Endothelial cell (in vitro differentiated cells): Measurements from ENCODE around the gene TAS2R60. TPM values are rescaled to one million over a fixed set of nuclear protein-coding genes. Genes with fewer than 3 reads are reported as not detected.

ENCODE experiments used
- DNase-seq: peaks from one replicate; pipeline ENCODE4 v3.0.0; 2021; ENCODE audit warnings: low spot score
- H3K27ac Mint-ChIP-seq: one replicate; pipeline ENCODE4 v1.8.0; 2021; ENCODE audit warnings: mixed read lengths, inconsistent platforms; ENCODE audit not compliant: unreplicated experiment
- H3K27me3 Mint-ChIP-seq: one replicate; pipeline ENCODE4 v1.8.0; 2021; ENCODE audit warnings: mild to moderate bottlenecking, moderate library complexity, mixed read lengths, inconsistent platforms; ENCODE audit not compliant: unreplicated experiment
- H3K36me3 Mint-ChIP-seq: one replicate; pipeline ENCODE4 v1.8.0; 2021; ENCODE audit warnings: mild to moderate bottlenecking, low read depth, mixed read lengths, inconsistent platforms; ENCODE audit not compliant: unreplicated experiment
- H3K4me1 Mint-ChIP-seq: one replicate; pipeline ENCODE4 v1.8.0; 2021; ENCODE audit warnings: mild to moderate bottlenecking, mixed read lengths, inconsistent platforms; ENCODE audit not compliant: unreplicated experiment
- H3K4me3 Mint-ChIP-seq: one replicate; pipeline ENCODE4 v1.8.0; 2021; ENCODE audit warnings: mild to moderate bottlenecking, mixed read lengths, inconsistent platforms; ENCODE audit not compliant: unreplicated experiment
- H3K9me3 Mint-ChIP-seq: one replicate; pipeline ENCODE4 v1.8.0; 2021; ENCODE audit warnings: mixed read lengths, inconsistent platforms; ENCODE audit not compliant: unreplicated experiment
- total RNA-seq: library from RNA; stranded (reverse); fragmentation: NEBNext Ultra II Directional; extraction: Animal tissue kit (Norgen Biotek cat#: 25700); gene quantifications from one replicate; pipeline ENCODE4 v1.2.1, GENCODE V29; 2021; ENCODE audit not compliant: unreplicated experiment
- TF ChIP-seq, protein P1 (sequence below): fragments of 200-600 bp; sonication (generic); IDR thresholded peaks from one replicate; pipeline ENCODE4 v1.5.0; 2021; ENCODE audit warnings: antibody characterized with exemption; ENCODE audit not compliant: unreplicated experiment

TAS2R60 gene
- total RNA-seq, 1 donor from 2014 or later: not detected

DNA sequence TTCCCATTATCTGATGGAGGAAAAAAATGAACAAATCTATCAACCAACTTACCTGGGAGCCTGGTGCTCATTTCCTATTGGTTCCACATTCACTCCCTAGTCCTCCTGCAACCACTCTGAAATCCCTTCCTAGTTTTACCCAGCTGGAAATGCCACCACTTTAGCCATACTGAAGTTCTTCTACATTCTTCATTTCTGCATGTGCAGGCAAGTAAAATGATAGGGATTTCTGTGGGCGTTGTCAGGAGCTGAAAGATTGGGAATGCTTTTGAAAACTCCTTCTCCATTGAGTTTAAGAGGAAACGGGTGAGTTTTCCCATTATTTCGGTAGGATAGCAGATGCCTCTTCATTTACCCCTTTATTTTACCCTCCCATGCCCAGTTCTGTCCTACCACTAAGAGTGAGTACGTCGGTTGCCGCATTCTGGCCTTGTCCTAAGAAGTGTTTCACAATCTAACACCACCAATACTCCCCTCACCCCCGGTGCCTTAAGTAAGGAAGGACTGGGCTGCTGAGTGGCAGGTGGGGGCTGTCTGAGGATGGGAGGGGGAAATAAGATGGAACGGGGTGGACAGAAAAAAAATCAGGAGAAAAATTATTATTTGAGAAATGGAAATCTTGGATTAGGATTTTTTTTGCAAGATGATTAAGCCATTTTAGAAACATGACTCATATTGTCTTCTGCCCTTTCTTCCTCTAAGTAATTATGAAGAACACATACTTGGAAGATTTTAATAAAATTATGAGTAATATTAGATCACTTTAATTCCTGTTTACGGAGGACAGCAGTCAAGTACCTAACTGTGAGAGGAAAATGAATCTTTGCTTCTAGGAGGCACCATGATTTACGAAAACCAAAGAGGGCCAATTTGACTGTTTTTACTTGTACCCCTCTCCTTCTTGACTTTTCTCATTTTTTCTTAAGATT is 13.2 kb upstream of the TAS2R60 start:
- DNase-seq: no peak
- Mint-ChIP-seq H3K27ac (no peak overlapping the region), H3K36me3 (no peaks in the 10 kb centered on the region), H3K4me3 (no peak overlapping the region), H3K4me1 (no peaks in the 10 kb centered on the region), H3K9me3 (no peaks in the 10 kb centered on the region), H3K27me3 (no peaks in the 10 kb centered on the region)
- TF ChIP-seq, protein P1, sequence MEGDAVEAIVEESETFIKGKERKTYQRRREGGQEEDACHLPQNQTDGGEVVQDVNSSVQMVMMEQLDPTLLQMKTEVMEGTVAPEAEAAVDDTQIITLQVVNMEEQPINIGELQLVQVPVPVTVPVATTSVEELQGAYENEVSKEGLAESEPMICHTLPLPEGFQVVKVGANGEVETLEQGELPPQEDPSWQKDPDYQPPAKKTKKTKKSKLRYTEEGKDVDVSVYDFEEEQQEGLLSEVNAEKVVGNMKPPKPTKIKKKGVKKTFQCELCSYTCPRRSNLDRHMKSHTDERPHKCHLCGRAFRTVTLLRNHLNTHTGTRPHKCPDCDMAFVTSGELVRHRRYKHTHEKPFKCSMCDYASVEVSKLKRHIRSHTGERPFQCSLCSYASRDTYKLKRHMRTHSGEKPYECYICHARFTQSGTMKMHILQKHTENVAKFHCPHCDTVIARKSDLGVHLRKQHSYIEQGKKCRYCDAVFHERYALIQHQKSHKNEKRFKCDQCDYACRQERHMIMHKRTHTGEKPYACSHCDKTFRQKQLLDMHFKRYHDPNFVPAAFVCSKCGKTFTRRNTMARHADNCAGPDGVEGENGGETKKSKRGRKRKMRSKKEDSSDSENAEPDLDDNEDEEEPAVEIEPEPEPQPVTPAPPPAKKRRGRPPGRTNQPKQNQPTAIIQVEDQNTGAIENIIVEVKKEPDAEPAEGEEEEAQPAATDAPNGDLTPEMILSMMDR: no peak

DNA sequence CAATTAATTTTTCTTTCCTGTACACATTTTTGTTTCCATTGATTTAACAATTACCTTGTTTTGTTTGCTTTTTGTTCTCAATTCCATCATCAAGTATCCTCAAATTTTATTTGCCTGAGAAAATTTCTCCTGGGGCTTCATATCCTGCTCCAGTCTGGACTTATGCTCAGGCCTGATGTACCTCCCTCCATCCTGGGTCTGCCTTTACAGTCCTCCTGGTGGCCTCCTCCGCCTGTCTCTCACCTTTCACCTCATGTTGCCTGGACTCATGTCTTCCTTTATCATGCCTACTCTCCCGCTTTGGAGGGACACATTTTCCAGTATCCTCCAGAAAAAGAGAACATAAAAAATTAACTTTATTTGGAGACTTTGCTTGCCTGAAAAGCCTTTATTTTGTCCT is 12.1 kb upstream of the TAS2R60 start:
- no peaks in the 10 kb centered on the region for H3K36me3 Mint-ChIP-seq
- no peaks in the 10 kb centered on the region for H3K9me3 Mint-ChIP-seq
- no peak overlapping the region for H3K4me3 Mint-ChIP-seq
- peaks cover 3% of the 10 kb centered on the region for H3K27me3 Mint-ChIP-seq
- no peaks in the 10 kb centered on the region for H3K4me1 Mint-ChIP-seq
- no peak for DNase-seq
- no peak overlapping the region for H3K27ac Mint-ChIP-seq
- TF ChIP-seq, protein P1: no peak

DNA sequence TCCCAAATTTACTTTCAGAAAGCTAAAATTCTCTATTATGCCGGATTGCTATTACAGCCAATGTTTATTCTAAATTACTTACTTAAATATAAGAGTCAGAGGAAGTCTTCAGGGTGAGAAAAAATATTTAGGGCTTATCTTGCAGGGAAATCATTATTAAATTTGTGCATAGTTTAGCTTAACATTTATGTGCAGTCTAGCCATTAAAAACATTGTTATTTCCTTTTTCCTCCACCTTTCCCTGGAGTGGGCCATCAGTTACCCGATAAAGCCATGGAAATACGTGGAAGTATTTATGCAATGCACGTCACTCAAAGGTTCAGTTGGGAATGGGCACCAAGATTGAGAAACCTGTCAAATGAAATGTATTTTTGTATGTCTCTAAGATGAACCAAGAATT is 9.5 kb upstream of the TAS2R60 start:
- TF ChIP-seq, protein P1: no peak
- Mint-ChIP-seq H3K4me3 (no peak overlapping the region), H3K4me1 (no peaks in the 10 kb centered on the region), H3K36me3 (no peaks in the 10 kb centered on the region), H3K9me3 (no peaks in the 10 kb centered on the region), H3K27me3 (peaks cover 3% of the 10 kb centered on the region), H3K27ac (no peak overlapping the region)
- DNase-seq: no peak

DNA sequence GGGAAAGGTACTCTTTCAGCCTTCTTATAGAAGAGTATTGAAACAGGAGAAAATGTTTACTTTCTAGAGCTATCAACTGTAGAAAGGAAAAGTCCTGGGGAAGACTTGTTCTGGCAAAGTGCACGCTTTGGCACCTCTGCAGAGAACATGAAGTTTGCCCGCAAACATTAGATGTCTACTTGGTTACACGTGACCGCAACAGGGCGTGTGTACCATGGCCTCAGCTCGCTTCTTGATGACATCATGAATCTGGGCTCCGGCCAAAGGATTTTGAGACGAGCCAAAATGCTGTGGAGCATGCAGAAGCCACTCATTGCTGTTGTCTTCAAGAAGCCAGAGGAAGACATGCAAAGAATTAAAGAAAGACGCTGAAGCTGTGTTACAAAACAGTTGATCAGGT is 8.6 kb upstream of the TAS2R60 start:
- no peak overlapping the region for H3K4me3 Mint-ChIP-seq
- H3K9me3 Mint-ChIP-seq: no peaks in the 10 kb centered on the region
- no peak overlapping the region for H3K27ac Mint-ChIP-seq
- DNase-seq: no peak
- TF ChIP-seq, protein P1: no peak
- no peaks in the 10 kb centered on the region for H3K4me1 Mint-ChIP-seq
- H3K36me3 Mint-ChIP-seq: no peaks in the 10 kb centered on the region
- peaks cover 3% of the 10 kb centered on the region for H3K27me3 Mint-ChIP-seq

DNA sequence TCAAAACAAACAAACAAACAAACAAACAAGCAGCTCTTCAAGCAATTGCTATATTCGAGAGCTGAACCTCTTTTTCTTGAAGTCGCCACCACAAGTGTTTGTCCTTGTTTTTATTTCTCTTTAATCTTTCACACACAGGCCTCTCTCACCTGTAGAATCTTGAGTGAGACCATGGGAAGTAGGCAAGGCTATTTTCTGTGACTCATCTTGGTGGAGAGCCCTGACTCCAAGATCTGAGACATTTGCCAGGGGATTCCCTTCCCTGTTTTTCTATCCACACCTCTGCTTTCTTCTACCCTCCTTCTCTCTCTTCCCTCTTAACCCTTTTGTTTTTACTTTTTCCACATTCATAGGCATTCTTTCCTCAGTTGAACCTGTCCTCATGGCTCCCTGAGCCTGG is 8.0 kb upstream of the TAS2R60 start:
- no peak overlapping the region for H3K27ac Mint-ChIP-seq
- DNase-seq: no peak
- TF ChIP-seq, protein P1: no peak
- no peak overlapping the region for H3K4me3 Mint-ChIP-seq
- no peaks in the 10 kb centered on the region for H3K4me1 Mint-ChIP-seq
- no peaks in the 10 kb centered on the region for H3K9me3 Mint-ChIP-seq
- peaks cover 3% of the 10 kb centered on the region for H3K27me3 Mint-ChIP-seq
- H3K36me3 Mint-ChIP-seq: no peaks in the 10 kb centered on the region
